ENCODE results near the gene RNF130. TPM values are rescaled to one million over a fixed set of nuclear protein-coding genes. Genes with fewer than 3 reads are reported as not detected.

The RNF130 gene
- total RNA-seq, 4 donors from 2014 or later, result 24.4 to 63.3 (median 36.2) TPM

GRCh38 chr5:180104168-180104530, 32.6 kb upstream of the RNF130 start:
- no peak overlapping the region for H3K4me3 ChIP-seq (ENCODE audit: low read depth, poor library complexity, severe bottlenecking)
- TF ChIP-seq, protein P1, sequence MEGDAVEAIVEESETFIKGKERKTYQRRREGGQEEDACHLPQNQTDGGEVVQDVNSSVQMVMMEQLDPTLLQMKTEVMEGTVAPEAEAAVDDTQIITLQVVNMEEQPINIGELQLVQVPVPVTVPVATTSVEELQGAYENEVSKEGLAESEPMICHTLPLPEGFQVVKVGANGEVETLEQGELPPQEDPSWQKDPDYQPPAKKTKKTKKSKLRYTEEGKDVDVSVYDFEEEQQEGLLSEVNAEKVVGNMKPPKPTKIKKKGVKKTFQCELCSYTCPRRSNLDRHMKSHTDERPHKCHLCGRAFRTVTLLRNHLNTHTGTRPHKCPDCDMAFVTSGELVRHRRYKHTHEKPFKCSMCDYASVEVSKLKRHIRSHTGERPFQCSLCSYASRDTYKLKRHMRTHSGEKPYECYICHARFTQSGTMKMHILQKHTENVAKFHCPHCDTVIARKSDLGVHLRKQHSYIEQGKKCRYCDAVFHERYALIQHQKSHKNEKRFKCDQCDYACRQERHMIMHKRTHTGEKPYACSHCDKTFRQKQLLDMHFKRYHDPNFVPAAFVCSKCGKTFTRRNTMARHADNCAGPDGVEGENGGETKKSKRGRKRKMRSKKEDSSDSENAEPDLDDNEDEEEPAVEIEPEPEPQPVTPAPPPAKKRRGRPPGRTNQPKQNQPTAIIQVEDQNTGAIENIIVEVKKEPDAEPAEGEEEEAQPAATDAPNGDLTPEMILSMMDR (IDR thresholded peaks at IDR 0.05), result no peak
- TF ChIP-seq POLR2A (IDR thresholded peaks at IDR 0.05), result no peak
- intact Hi-C loops (cut with DNase I; ENCODE audit: low total_unique reads), result no loop called here
- WGBS, 2 donors, result 95% methylated on average over 3 of the region's 3 CpGs
- DNase-seq (ENCODE audit: low spot score in 2 of 2), result peak in 1 of 2 donors; percentile 73

- WGBS, 2 donors, result 75 to 78% methylated on average over 6 of the region's 6 CpGs
- no peak overlapping the region for H3K4me3 ChIP-seq (ENCODE audit: low read depth, poor library complexity, severe bottlenecking)
- intact Hi-C loops (cut with DNase I; ENCODE audit: low total_unique reads), result no loop called here
- TF ChIP-seq, protein P1 (IDR thresholded peaks at IDR 0.05), result no peak
- TF ChIP-seq POLR2A (IDR thresholded peaks at IDR 0.05), result no peak
- DNase-seq (ENCODE audit: low spot score in 2 of 2), result no peak
Measured at GRCh38 chr5:180103487-180104167, 32.1 kb upstream of the RNF130 start.

- WGBS, 2 donors, result 80 to 82% methylated on average over 9 of the region's 9 CpGs
- intact Hi-C loops (cut with DNase I; ENCODE audit: low total_unique reads), result no loop called here
- no peak overlapping the region for H3K4me3 ChIP-seq (ENCODE audit: low read depth, poor library complexity, severe bottlenecking)
- DNase-seq (ENCODE audit: low spot score in 2 of 2), result no peak
- TF ChIP-seq, protein P1 (IDR thresholded peaks at IDR 0.05), result no peak
- TF ChIP-seq POLR2A (IDR thresholded peaks at IDR 0.05), result no peak
Measured at GRCh38 chr5:180102636-180103035, 31.1 kb upstream of the RNF130 start.

- 79 to 86% methylated on average over 19 to 20 of the region's 20 CpGs for WGBS, 2 donors
- no peak overlapping the region for H3K4me3 ChIP-seq (ENCODE audit: low read depth, poor library complexity, severe bottlenecking)
- no peak for TF ChIP-seq POLR2A (IDR thresholded peaks at IDR 0.05)
- TF ChIP-seq, protein P1 (IDR thresholded peaks at IDR 0.05), result no peak
- DNase-seq (ENCODE audit: low spot score in 2 of 2), result peak in 1 of 2 donors; percentile 69
- intact Hi-C loops (cut with DNase I; ENCODE audit: low total_unique reads), result no loop called here
Measured at GRCh38 chr5:180101451-180102105, 30.0 kb upstream of the RNF130 start.

GRCh38 chr5:180100621-180101450, 29.3 kb upstream of the RNF130 start:
- 81 to 88% methylated on average over 15 to 24 of the region's 29 CpGs for WGBS, 2 donors
- intact Hi-C loops (cut with DNase I; ENCODE audit: low total_unique reads), result no loop called here
- no peak for DNase-seq (ENCODE audit: low spot score in 2 of 2)
- no peak for TF ChIP-seq POLR2A (IDR thresholded peaks at IDR 0.05)
- TF ChIP-seq, protein P1 (IDR thresholded peaks at IDR 0.05), result no peak
- H3K4me3 ChIP-seq (ENCODE audit: low read depth, poor library complexity, severe bottlenecking), result no peak overlapping the region

All from lower leg skin (tissue), 4 donors.